ENCODE results near the gene SEZ6L2. TPM values are rescaled to one million over a fixed set of nuclear protein-coding genes. Genes with fewer than 3 reads are reported as not detected.

Gene SEZ6L2
- total RNA-seq, 1 donor from 2014 or later = 176 TPM

DNA sequence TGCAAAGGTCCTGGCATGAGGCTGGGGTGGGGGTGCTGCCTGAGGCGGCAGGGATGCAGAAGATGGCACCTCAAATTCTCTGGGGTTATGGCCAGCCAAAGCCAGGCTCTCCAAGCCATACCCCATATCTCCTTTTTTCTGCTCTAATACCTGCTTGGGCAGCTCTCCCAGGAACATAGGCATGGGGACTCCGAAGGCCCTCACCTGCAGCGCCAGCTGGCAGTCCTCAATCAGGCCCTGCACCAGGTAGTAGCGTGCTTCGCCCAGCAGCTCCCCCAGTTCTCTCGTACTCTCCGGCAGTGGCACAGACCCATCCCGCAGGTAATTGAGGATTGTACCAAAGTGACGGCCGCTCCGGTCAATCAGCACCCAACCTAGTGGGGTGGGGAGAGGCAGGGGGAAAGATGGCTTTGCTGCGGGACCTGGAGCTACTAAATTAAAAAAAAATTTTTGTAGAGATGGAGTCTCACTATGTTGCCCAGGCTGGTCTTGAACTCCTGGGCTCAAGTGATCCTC is 23.7 kb upstream of the SEZ6L2 start:
- Mint-ChIP-seq H3K4me3 (ENCODE audit: unreplicated experiment) (no peak overlapping the region), H3K36me3 (ENCODE audit: unreplicated experiment) (no peaks in the 10 kb centered on the region), H3K4me1 (ENCODE audit: low read depth, unreplicated experiment) (peaks cover 22% of the 10 kb centered on the region), H3K9me3 (ENCODE audit: unreplicated experiment) (peaks cover 10% of the 10 kb centered on the region), H3K27me3 (ENCODE audit: unreplicated experiment) (peaks cover 7% of the 10 kb centered on the region), H3K27ac (ENCODE audit: unreplicated experiment) (no peak overlapping the region)
- DNase-seq = no peak
- TF ChIP-seq, protein P1, sequence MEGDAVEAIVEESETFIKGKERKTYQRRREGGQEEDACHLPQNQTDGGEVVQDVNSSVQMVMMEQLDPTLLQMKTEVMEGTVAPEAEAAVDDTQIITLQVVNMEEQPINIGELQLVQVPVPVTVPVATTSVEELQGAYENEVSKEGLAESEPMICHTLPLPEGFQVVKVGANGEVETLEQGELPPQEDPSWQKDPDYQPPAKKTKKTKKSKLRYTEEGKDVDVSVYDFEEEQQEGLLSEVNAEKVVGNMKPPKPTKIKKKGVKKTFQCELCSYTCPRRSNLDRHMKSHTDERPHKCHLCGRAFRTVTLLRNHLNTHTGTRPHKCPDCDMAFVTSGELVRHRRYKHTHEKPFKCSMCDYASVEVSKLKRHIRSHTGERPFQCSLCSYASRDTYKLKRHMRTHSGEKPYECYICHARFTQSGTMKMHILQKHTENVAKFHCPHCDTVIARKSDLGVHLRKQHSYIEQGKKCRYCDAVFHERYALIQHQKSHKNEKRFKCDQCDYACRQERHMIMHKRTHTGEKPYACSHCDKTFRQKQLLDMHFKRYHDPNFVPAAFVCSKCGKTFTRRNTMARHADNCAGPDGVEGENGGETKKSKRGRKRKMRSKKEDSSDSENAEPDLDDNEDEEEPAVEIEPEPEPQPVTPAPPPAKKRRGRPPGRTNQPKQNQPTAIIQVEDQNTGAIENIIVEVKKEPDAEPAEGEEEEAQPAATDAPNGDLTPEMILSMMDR (IDR thresholded peaks at IDR 0.05; ENCODE audit: partially characterized antibody, unreplicated experiment) = no peak

DNA sequence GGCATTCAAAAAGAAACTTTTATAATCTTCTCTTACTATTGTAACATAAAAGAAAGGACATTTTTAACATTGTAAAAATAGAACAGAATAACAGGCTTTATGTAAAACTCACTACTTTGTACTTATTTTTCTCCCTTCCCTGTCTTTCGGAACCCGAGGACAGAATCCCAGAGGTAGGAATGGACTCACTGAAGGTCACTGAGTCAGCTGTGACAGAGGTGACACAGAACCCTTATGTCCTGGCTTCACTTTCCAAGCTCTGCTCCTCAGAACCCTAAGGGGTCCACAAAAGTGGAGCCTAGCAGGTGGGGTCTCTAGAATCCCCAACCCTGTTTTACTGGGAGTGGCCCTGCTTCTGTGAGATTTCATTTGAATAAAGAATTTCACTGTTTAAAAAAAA is 23.0 kb upstream of the SEZ6L2 start:
- Mint-ChIP-seq H3K27me3 (ENCODE audit: unreplicated experiment) (peaks cover 4% of the 10 kb centered on the region), H3K9me3 (ENCODE audit: unreplicated experiment) (peaks cover 10% of the 10 kb centered on the region), H3K36me3 (ENCODE audit: unreplicated experiment) (no peaks in the 10 kb centered on the region), H3K27ac (ENCODE audit: unreplicated experiment) (no peak overlapping the region), H3K4me1 (ENCODE audit: low read depth, unreplicated experiment) (peaks cover 19% of the 10 kb centered on the region), H3K4me3 (ENCODE audit: unreplicated experiment) (no peak overlapping the region)
- TF ChIP-seq, protein P1 (IDR thresholded peaks at IDR 0.05; ENCODE audit: partially characterized antibody, unreplicated experiment) = no peak
- DNase-seq = no peak

DNA sequence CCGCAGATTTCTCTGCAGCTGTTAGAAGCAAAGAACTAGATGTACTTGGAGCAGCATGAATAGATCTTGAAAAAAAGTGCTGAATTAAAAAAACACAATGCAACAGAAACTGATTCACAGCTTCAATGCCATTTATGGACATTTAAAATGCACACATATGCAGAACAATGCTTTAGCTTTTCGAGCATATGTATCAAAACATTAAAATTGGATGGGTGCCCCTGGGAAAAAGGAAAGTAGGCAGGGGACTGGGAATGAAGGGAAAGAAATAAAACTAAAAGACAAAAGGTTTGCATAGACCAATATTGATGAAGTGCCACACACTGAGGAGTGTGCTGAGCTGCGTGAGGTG is 21.7 kb upstream of the SEZ6L2 start:
- Mint-ChIP-seq H3K27me3 (ENCODE audit: unreplicated experiment) (peaks cover 2% of the 10 kb centered on the region), H3K4me1 (ENCODE audit: low read depth, unreplicated experiment) (peaks cover 8% of the 10 kb centered on the region), H3K36me3 (ENCODE audit: unreplicated experiment) (no peaks in the 10 kb centered on the region), H3K27ac (ENCODE audit: unreplicated experiment) (no peak overlapping the region), H3K9me3 (ENCODE audit: unreplicated experiment) (peaks cover 3% of the 10 kb centered on the region), H3K4me3 (ENCODE audit: unreplicated experiment) (no peak overlapping the region)
- TF ChIP-seq, protein P1 (IDR thresholded peaks at IDR 0.05; ENCODE audit: partially characterized antibody, unreplicated experiment) = no peak
- no peak for DNase-seq

DNA sequence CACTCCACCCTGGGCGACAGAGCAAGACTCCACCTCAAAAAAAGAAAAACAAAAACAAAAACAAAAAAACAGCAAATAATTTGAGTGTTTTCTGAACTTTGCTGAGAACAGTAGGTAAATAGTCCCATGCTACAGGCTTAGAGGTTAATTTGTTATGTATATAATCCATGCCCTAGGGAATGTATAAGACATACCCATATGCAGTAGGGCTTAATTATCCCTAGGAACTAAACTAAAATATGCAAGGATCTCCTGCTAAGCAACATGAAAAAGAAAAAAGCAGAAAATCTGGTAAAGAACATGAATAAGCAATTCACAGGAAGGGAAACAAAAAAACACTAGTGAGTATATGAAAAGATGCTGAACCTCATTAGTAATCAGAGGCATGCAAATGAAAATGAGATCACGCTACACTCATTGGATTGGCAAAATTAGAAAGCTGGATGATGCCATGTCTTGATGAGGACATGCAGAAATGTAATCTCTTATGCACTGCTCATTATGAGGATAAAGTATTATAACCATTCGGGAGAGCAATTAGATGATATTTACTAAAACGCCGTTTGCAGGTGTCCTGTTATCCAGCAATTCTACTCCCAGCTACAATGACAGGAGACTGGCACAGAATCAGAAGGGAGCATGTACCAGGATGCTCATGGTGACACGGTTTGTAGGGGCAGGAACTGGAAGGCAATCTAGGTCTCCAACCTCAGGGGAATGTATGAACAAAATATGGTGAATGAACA is 21.1 kb upstream of the SEZ6L2 start:
- no peak overlapping the region for H3K4me3 Mint-ChIP-seq (ENCODE audit: unreplicated experiment)
- peaks cover 3% of the 10 kb centered on the region for H3K9me3 Mint-ChIP-seq (ENCODE audit: unreplicated experiment)
- H3K36me3 Mint-ChIP-seq (ENCODE audit: unreplicated experiment) = no peaks in the 10 kb centered on the region
- peaks cover 2% of the 10 kb centered on the region for H3K27me3 Mint-ChIP-seq (ENCODE audit: unreplicated experiment)
- TF ChIP-seq, protein P1 (IDR thresholded peaks at IDR 0.05; ENCODE audit: partially characterized antibody, unreplicated experiment) = no peak
- no peak overlapping the region for H3K27ac Mint-ChIP-seq (ENCODE audit: unreplicated experiment)
- no peak for DNase-seq
- peaks cover 8% of the 10 kb centered on the region for H3K4me1 Mint-ChIP-seq (ENCODE audit: low read depth, unreplicated experiment)

DNA sequence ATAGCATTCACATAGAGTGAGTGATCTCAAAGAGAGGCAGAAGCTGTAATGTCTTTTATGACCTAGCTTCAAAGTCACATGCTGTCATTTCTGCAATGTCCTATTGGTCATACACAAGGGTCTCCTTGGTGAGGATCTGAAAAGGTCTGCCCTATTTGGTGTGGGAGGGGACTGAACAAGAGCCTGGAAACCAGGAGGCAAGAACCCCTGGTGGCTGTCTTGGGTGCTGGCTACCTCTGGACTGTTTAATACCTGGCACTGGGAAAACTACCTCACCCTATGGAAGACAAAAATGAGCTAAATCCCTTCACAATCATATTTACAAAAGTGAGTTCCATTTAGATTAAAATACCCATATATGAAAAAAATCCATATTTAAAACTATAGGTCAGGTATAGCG is 17.6 kb upstream of the SEZ6L2 start:
- no peak for DNase-seq
- Mint-ChIP-seq H3K36me3 (ENCODE audit: unreplicated experiment) (no peaks in the 10 kb centered on the region), H3K27me3 (ENCODE audit: unreplicated experiment) (peaks cover 7% of the 10 kb centered on the region), H3K4me3 (ENCODE audit: unreplicated experiment) (no peak overlapping the region), H3K27ac (ENCODE audit: unreplicated experiment) (no peak overlapping the region), H3K4me1 (ENCODE audit: low read depth, unreplicated experiment) (peaks cover 5% of the 10 kb centered on the region), H3K9me3 (ENCODE audit: unreplicated experiment) (peaks cover 4% of the 10 kb centered on the region)
- TF ChIP-seq, protein P1 (IDR thresholded peaks at IDR 0.05; ENCODE audit: partially characterized antibody, unreplicated experiment) = no peak
